B cell (primary cell): ENCODE results near the gene ARHGAP20. TPM values are rescaled to one million over a fixed set of nuclear protein-coding genes. Genes with fewer than 3 reads are reported as not detected.

Source experiments
- ATAC-seq: fragments of 200-7000 bp; cut with Tn5 transposase; one replicate; pipeline ENCODE4 v1.10.0; 2021; ENCODE audit warnings: low read depth, mild to moderate bottlenecking, moderate number of reproducible peaks, moderate library complexity
- CTCF ChIA-PET: fragments of 350-600 bp; sonication (Branson Sonifier 250); formaldehyde crosslinking; loops from one replicate; lab custom pipeline; 2021; ENCODE audit warnings: antibody characterized with exemption, inconsistent platforms; lab: Charles Lee
- POLR2A ChIA-PET: fragments of 350-600 bp; sonication (Branson Sonifier 250); formaldehyde crosslinking; loops from one replicate; lab custom pipeline; 2021; ENCODE audit warnings: antibody characterized with exemption; lab: Charles Lee
- DNase-seq: peaks from one replicate; pipeline ENCODE4 v3.0.0; 2013
- H2AFZ ChIP-seq: 2 replicates; pipeline ENCODE4 v1.6.1; 2012; ENCODE audit warnings: mild to moderate bottlenecking, low read depth, low read length; ENCODE audit not compliant: insufficient read depth, poor library complexity, severe bottlenecking
- H3K27ac ChIP-seq, 2 donors: 1 replicate in 1 of 2; 2 replicates in 1 of 2; pipeline ENCODE4 v1.5.1; 2012 to 2013; ENCODE audit warnings: low read length in 2 of 2, mild to moderate bottlenecking in 2 of 2, moderate library complexity in 1 of 2
- H3K27me3 ChIP-seq, 4 experiments: fragments of 200-600 bp in 1 of 4; sonication (generic) in 1 of 4; replicated peaks in 1 of 4; 1 replicate in 2 of 4; 2 replicates in 2 of 4; pipeline versions ENCODE4 v1.6.1 to v1.7.0; 2013 to 2016; ENCODE audit warnings: low read length in 3 of 4, mild to moderate bottlenecking in 2 of 4, mixed read lengths in 1 of 4, moderate library complexity in 1 of 4; ENCODE audit not compliant: insufficient read depth in 4 of 4, control insufficient read depth in 3 of 4; ENCODE audit errors: control extremely low read depth in 1 of 4
- H3K36me3 ChIP-seq, 2 experiments: replicated peaks in 1 of 2; 1 replicate in 1 of 2; 2 replicates in 1 of 2; pipeline versions ENCODE4 v1.6.1 to v1.7.1; 2013; ENCODE audit warnings: low read length in 1 of 2; ENCODE audit not compliant: insufficient read depth in 2 of 2, control insufficient read depth in 1 of 2; ENCODE audit errors: control extremely low read depth in 1 of 2, extremely low read depth in 1 of 2
- H3K4me1 ChIP-seq, 2 donors: fragments of 200-600 bp in 1 of 2; sonication (generic) in 1 of 2; 1 replicate in 1 of 2; 2 replicates in 1 of 2; pipeline versions ENCODE4 v1.5.1 to v1.6.1; 2013 to 2017; ENCODE audit warnings: low read length in 2 of 2; ENCODE audit not compliant: control insufficient read depth in 2 of 2, insufficient read depth in 2 of 2
- H3K4me2 ChIP-seq: replicated peaks from 2 replicates; pipeline ENCODE3; 2012; ENCODE audit warnings: mild to moderate bottlenecking, low read depth, low read length; ENCODE audit not compliant: poor library complexity, severe bottlenecking
- H3K4me3 ChIP-seq, 5 experiments: fragments of 200-600 bp in 1 of 5; sonication (generic) in 1 of 5; 1 replicate in 3 of 5; 2 replicates in 2 of 5; pipeline versions ENCODE4 v1.5.1 to v1.7.0; 2011 to 2016; ENCODE audit warnings: low read length in 4 of 5, mild to moderate bottlenecking in 4 of 5, low read depth in 2 of 5, control low read depth in 1 of 5, moderate library complexity in 1 of 5; ENCODE audit not compliant: insufficient read depth in 1 of 5; ENCODE audit errors: control extremely low read depth in 1 of 5, extremely low read depth in 1 of 5
- H3K79me2 ChIP-seq: fragments of 200-600 bp; sonication (generic); one replicate; pipeline ENCODE4 v1.6.0; 2016; ENCODE audit warnings: low read length; ENCODE audit not compliant: control insufficient read depth, insufficient read depth
- H3K9ac ChIP-seq: fragments of 200-600 bp; sonication (generic); 2 replicates; pipeline ENCODE4 v1.6.1; 2017; ENCODE audit warnings: mild to moderate bottlenecking, low read length, moderate library complexity
- H3K9me3 ChIP-seq, 3 donors: one replicate each; pipeline versions ENCODE4 v1.6.1 to v1.7.1; 2013; ENCODE audit warnings: low read length in 2 of 3; ENCODE audit not compliant: control insufficient read depth in 2 of 3, insufficient read depth in 1 of 3; ENCODE audit errors: control extremely low read depth in 1 of 3
- H4K20me1 ChIP-seq: 2 replicates; pipeline ENCODE4 v1.6.0; 2012; ENCODE audit warnings: mild to moderate bottlenecking, low read length; ENCODE audit not compliant: insufficient read depth, control insufficient read depth, poor library complexity, severe bottlenecking
- H3K27ac Mint-ChIP-seq: one replicate; pipeline ENCODE4 v1.8.0; 2021; ENCODE audit warnings: mixed read lengths
- H3K27me3 Mint-ChIP-seq: one replicate; pipeline ENCODE4 v1.8.0; 2021; ENCODE audit warnings: mixed read lengths
- H3K4me1 Mint-ChIP-seq: one replicate; pipeline ENCODE4 v1.8.0; 2021; ENCODE audit warnings: mixed read lengths
- H3K4me3 Mint-ChIP-seq: one replicate; pipeline ENCODE4 v1.8.0; 2021; ENCODE audit warnings: mixed read lengths
- H3K9me3 Mint-ChIP-seq: one replicate; pipeline ENCODE4 v1.8.0; 2022; ENCODE audit warnings: mixed read lengths; ENCODE audit not compliant: insufficient read depth
- CTCF ChIP-seq: fragments of 200-600 bp; IDR thresholded peaks from one replicate; pipeline ENCODE4 v1.8.0; 2022; ENCODE audit warnings: antibody characterized with exemption, mild to moderate bottlenecking
- EZH2 ChIP-seq: IDR thresholded peaks from 2 replicates; pipeline ENCODE4 v1.6.1; 2012; ENCODE audit warnings: borderline replicate concordance, low read depth, mild to moderate bottlenecking, moderate library complexity, low read length; ENCODE audit not compliant: insufficient read depth, poor library complexity, severe bottlenecking
- WGBS: methylation state at CpG from one replicate; pipeline ENCODE4 v1.1.5; 2013; ENCODE audit warnings: missing lambda C conversion rate; ENCODE audit not compliant: insufficient coverage; 5-methylcytosine and 5-hydroxymethylcytosine counted together
- intact Hi-C: fragments of 100-400 bp; cut with micrococcal nuclease; formaldehyde crosslinking; loops from one replicate; pipeline ENCODE4 v1.10.0; 2022
- polyA plus RNA-seq: library from polyadenylated mRNA; depleted of rRNA; stranded (reverse); fragments of >200 nt; gene quantifications from 2 replicates; pipeline ENCODE4 v1.2.3, GENCODE V29; 2012
- total RNA-seq, 2 donors: library from RNA; stranded (reverse); fragments of 120-200 nt in 1 of 2; gene quantifications; 1 replicate in 1 of 2; 2 replicates in 1 of 2; pipeline versions ENCODE4 v1.2.3 to v1.2.4, GENCODE V29; 2013 to 2022

The ARHGAP20 gene
- total and polyA plus RNA-seq, 2 donors (not counting 1 experiment from before 2014, with no cell fraction given) = 0.54 to 0.91 TPM

DNA sequence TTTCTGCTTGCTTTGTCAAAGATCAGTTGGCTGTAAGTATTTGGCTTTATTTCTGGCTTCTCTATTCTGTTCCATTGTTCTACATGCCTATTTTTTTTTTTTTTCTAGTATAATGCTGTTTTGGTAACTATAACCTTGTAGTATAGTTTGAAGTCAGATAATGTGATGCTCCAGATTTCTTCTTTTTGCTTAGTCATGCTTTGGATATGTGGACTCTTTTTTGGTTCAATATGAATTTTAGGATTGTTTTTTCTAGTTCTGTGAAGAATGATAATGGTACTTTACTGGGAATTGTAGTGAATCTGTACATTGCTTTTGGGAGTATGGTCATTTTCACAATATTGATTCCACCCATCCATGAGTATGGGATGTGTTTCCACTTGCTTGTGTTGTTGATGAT, 37.9 kb upstream of the ARHGAP20 start:
- no peak for TF ChIP-seq CTCF
- TF ChIP-seq EZH2 = no peak
- no peak overlapping the region for H2AFZ ChIP-seq
- H3K4me2 ChIP-seq = no peak overlapping the region
- H3K36me3 ChIP-seq = no peaks in the 10 kb centered on the region
- H3K79me2 ChIP-seq = no peaks in the 10 kb centered on the region
- H3K4me1 ChIP-seq = no peaks in the 10 kb centered on the region
- H3K4me3 ChIP-seq = no peak overlapping the region
- H3K9ac ChIP-seq = no peak overlapping the region
- ChIA-PET CTCF (no interaction called here), POLR2A (no interaction called here)
- H3K27me3 ChIP-seq = no peaks in the 10 kb centered on the region
- Mint-ChIP-seq H3K9me3 (peaks cover 14% of the 10 kb centered on the region), H3K27ac (no peak overlapping the region), H3K4me1 (no peaks in the 10 kb centered on the region), H3K4me3 (no peak overlapping the region), H3K27me3 (peaks cover 34% of the 10 kb centered on the region)
- intact Hi-C loops = no loop called here
- no peak overlapping the region for H3K27ac ChIP-seq
- peaks cover 0 to 21% (median 2%) of the 10 kb centered on the region in 3 donors for H3K9me3 ChIP-seq
- DNase-seq = no peak
- ATAC-seq = no peak
- H4K20me1 ChIP-seq = no peaks in the 10 kb centered on the region

- peaks cover 30% of the 10 kb centered on the region for H3K27me3 Mint-ChIP-seq
- H3K4me3 Mint-ChIP-seq = no peak overlapping the region
- no peak for TF ChIP-seq EZH2
- no peak for TF ChIP-seq CTCF
- no peaks in the 10 kb centered on the region for H4K20me1 ChIP-seq
- no peak overlapping the region for H3K27ac ChIP-seq
- ChIA-PET POLR2A (no interaction called here), CTCF (no interaction called here)
- no peak overlapping the region for H3K27ac Mint-ChIP-seq
- H3K4me3 ChIP-seq = no peak overlapping the region
- H3K36me3 ChIP-seq = no peaks in the 10 kb centered on the region
- H3K4me1 ChIP-seq = no peaks in the 10 kb centered on the region
- H3K9ac ChIP-seq = no peak overlapping the region
- H2AFZ ChIP-seq = no peak overlapping the region
- peaks cover 11% of the 10 kb centered on the region for H3K9me3 Mint-ChIP-seq
- peaks cover 0 to 8% (median 0%) of the 10 kb centered on the region in 3 donors for H3K9me3 ChIP-seq
- H3K4me2 ChIP-seq = no peak overlapping the region
- H3K4me1 Mint-ChIP-seq = no peaks in the 10 kb centered on the region
- H3K27me3 ChIP-seq = no peaks in the 10 kb centered on the region
- no peaks in the 10 kb centered on the region for H3K79me2 ChIP-seq
- 67% methylated on average over 2 of the region's 4 CpGs for WGBS
- no peak for ATAC-seq
- intact Hi-C loops = no loop called here
- DNase-seq = no peak
Measured at GRCh38 chr11:110747531-110747930, 35.3 kb upstream of the ARHGAP20 start.
